ENCODE measurements around the gene LCE1F.

DNA sequence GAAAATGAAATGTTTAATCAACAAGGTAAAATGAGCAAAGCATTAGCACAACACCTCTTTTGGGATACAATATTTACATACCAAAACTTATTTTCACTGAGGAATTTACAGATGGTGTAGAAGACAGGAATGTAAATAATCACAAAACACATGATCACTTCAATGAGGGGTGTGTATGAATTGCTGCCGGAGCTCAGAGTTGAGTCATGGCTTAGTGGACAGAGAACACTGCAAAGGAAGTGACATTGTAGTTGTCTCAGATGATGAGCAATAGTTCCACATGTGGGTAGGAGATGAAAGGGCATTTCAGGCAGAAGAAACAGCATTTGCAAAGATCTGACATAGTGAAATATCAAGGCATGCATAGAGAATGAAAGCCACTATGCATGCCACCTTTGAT is 22.7 kb upstream of the LCE1F start:
- TF ChIP-seq POLR2A (IDR thresholded peaks at IDR 0.05): no peak
- TF ChIP-seq, protein P1, sequence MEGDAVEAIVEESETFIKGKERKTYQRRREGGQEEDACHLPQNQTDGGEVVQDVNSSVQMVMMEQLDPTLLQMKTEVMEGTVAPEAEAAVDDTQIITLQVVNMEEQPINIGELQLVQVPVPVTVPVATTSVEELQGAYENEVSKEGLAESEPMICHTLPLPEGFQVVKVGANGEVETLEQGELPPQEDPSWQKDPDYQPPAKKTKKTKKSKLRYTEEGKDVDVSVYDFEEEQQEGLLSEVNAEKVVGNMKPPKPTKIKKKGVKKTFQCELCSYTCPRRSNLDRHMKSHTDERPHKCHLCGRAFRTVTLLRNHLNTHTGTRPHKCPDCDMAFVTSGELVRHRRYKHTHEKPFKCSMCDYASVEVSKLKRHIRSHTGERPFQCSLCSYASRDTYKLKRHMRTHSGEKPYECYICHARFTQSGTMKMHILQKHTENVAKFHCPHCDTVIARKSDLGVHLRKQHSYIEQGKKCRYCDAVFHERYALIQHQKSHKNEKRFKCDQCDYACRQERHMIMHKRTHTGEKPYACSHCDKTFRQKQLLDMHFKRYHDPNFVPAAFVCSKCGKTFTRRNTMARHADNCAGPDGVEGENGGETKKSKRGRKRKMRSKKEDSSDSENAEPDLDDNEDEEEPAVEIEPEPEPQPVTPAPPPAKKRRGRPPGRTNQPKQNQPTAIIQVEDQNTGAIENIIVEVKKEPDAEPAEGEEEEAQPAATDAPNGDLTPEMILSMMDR (IDR thresholded peaks at IDR 0.05 in 4 of 5, conservative IDR thresholded peaks at IDR 0.05 in 1 of 5): no peak

Measured in gastrocnemius medialis (tissue), 4 donors.